Tongue (tissue), 2 donors: Measurements from ENCODE around the gene YIPF5. TPM values are rescaled to one million over a fixed set of nuclear protein-coding genes. Genes with fewer than 3 reads are reported as not detected.

ENCODE experiments used
- DNase-seq: peaks from one replicate; pipeline ENCODE4 v3.0.0-alpha.2; 2015
- total RNA-seq: library from RNA; depleted of rRNA; stranded (reverse); fragments of >200 nt; gene quantifications from one replicate; pipeline ENCODE4 v1.2.3, GENCODE V29; 2014

Gene YIPF5
- 59.2 TPM for total RNA-seq

- DNase-seq, result peak; percentile 98
Measured at GRCh38 chr5:144170276-144171024, at the start of gene YIPF5, which contains the start of gene KCTD16. Gene YIPF5 (minus strand): TSS chr5:144170659. CDS start chr5:144169955, 704 bp downstream. Gene KCTD16 (plus strand): TSS chr5:144170873.

DNA sequence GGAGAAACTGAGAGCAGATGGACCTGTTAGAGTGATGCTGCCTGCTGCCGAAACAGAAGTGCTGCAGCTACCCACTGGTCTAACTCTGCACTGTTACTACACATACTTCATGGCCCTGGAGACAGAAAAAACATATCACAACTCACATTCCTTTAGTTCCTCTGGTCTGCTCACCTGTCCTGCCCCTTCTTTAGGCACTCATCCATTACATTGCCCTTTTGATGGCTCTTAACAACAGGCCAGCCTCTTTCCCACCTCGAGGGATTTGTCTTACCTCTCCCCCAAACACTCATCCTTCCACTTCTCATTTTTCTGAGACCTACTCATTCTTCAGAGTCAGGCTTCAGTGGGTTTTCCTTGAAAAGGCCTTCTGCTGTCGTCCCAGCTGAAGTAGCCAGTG, 49.4 kb upstream of the YIPF5 start:
- no peak for DNase-seq

- DNase-seq, result no peak
Measured at GRCh38 chr5:144210655-144211054, 40.2 kb upstream of the YIPF5 start.

- DNase-seq, result no peak
Measured at GRCh38 chr5:144209361-144209760, 38.9 kb upstream of the YIPF5 start.

GRCh38 chr5:144207875-144208444, 37.5 kb upstream of the YIPF5 start:
- no peak for DNase-seq

DNA sequence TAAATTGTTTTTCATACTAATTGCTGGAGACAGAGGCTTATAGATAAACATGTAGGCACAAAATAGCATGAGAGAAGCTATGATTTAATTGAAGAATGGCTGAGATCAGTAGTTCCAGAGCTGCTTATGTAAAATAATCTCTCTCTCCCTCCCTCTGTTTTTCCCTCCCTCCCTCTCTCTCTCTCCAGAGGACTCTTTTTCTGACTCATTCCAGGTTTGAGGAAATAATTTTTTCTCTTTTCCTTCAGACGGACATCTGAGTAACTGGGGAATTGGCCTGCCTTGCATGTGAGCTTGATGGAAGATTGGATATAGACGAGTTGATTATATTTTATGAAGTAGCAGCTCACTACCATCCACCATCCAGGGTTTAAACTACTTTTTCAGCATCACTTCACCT, 35.7 kb upstream of the YIPF5 start:
- no peak for DNase-seq

GRCh38 chr5:144205141-144205551, 34.7 kb upstream of the YIPF5 start:
- peak; percentile 38 for DNase-seq

DNA sequence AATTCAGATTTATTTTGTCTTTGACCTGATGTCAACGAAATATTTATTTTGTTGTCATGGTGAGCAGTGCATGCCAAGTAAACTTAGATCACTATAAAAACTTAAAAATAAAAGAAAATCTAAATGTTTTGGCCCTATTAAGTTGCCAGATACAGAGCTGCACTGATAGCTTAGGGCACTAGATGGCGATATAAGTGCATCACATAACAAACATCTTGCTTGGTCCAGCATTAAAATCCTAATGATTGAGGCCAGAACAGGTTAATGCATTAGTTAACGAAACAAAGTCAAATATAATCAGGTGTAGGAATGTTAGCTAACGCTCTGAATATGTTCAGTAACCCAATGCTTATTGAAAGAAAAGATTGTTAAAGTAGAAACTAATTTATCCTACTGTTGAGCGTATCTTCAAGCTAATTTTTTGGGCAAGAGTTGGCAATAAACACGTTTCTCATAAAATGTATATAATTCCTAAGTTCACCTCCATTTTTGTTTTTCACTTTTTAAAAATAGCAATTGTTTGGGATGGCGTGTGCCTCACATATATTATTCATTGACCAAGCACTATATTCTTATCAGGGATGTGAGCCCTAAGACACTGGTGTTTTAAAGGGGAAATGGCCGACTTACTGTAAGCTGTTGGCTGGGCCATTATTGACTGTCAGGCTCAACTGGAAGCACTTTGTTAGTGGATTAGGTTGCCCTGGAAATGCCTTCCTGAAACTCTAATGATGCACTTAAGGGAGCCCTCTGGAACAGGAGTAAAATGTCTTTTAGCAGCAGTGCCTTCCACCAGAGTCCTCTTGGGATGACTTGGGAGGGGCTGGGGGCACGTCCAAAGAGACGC, 33.5 kb upstream of the YIPF5 start:
- peak; percentile 82 for DNase-seq

DNA sequence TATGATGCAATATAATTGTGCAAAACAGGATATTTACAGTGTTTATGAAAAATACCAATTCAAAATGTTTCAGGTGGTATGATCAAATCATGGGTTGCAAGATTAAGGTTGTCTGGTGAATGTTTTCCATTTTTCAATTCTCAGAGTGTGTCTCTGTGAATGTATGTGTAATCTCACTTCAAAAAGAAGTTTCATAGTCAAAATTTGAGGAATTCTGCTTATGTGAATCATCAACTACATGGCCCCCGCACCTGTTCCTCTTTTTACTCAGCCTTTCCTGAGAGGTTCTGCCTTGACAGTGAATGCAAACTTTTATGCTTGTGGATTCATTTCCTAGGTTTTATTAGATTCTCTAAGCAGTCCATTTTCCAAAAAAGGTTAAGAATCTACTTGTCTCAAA, 32.3 kb upstream of the YIPF5 start:
- no peak for DNase-seq

GRCh38 chr5:144202072-144202471, 31.6 kb upstream of the YIPF5 start:
- DNase-seq, result peak; percentile 11

- DNase-seq, result no peak
Measured at GRCh38 chr5:144201588-144201987, 31.1 kb upstream of the YIPF5 start.

GRCh38 chr5:144198386-144198785, 27.9 kb upstream of the YIPF5 start:
- peak; percentile 17 for DNase-seq

- DNase-seq, result no peak
Measured at GRCh38 chr5:144196612-144197011, 26.2 kb upstream of the YIPF5 start.

- no peak for DNase-seq
Measured at GRCh38 chr5:144195448-144195847, 25.0 kb upstream of the YIPF5 start.

DNA sequence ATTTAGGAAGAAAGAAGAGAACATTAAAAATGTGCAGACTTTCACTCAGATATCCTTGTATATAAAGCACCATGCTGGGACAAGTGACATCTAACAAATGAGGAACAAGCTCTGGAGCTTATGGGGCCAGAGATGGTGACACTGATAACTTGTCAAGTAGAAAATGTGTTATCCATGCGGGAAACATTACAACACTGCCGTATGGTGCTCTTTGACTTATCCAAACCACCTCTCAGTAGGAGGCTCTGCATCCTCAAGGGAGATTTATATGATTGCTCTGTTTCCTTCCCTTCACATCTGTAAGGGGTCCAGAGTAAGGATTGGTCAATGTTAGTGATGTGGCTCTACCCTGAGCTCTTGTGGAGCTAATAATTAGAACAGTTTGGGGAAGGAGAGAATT, 23.7 kb upstream of the YIPF5 start:
- DNase-seq, result no peak

- DNase-seq, result no peak
Measured at GRCh38 chr5:144192661-144193060, 22.2 kb upstream of the YIPF5 start.

GRCh38 chr5:144191998-144192397, 21.5 kb upstream of the YIPF5 start:
- peak; percentile 37 for DNase-seq

DNA sequence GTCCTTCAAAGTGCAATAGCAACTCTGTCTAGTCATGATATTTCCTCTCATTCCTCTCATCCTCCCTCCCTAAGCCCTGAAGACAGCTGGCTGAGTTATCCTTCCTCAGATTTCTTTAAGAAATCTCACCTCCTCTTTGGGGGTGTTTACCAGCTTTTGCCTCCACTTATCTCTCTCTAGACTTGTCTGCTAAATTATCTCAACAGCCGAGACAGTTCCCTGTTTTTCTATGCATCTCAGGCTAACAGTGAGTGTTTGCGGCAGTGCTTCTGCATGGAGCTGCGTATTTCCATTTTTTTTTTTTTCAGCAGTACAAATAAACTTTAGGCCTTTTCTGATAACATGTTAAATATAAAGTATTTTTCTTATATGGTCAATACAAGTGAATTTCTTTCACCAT, 21.1 kb upstream of the YIPF5 start:
- no peak for DNase-seq

DNA sequence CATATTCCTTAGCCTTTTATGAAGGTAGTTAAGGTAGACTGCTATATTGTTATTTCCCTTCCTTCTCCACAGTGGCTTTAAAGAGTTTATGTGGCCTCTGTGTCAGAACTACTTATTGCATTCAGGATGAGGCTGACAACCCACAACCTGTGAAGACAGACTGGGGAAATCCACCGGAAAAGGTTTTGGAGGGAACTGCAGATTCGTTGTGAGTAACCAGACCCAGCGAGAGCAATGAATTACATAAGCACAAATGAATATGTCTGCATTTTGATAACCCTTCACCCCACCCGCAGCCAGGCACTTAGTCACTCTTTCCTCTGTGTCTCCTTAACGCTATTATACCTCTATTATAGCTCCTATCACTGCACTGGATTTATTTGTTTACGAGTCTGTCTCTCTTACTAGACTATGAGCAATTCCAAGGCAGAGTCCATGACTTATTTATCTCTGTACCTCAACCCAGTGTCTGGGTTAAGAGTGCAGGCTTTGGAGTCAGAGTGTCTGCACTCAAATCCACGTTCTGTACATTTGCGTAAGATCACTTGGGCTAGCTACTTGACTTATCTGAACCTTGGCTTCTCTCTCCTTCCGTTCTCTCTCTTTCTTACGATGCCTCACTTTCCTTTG, 19.5 kb upstream of the YIPF5 start:
- DNase-seq, result no peak

DNA sequence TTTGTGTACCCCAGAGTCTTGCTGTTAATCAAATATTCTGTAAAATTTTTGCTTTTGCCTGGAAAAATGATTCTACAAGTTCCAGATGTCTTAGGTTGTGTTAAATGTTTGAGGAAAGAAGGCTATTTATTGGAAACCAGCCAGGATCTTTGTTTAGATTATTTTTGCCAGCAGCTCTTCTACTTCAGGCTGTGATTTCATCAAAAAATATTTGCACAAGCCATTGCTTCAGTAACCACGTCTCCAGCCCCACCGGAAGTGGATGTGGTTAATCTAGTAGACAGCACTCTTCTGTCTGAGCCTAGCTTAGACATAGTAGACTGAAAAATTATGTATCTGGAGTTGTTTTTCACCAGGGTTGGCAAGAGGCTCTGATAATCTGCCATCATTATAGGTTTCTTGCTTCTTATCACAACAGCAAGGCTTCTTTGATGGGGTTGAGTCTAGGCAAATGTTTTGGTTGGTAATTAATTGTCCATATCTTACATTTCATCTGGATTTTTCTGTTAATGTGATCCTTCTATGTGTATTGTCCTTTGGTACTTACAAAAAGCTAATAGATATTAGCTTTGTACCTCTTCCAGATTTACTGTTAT, 17.3 kb upstream of the YIPF5 start:
- peak; percentile 68 for DNase-seq

- peak; percentile 62 for DNase-seq
Measured at GRCh38 chr5:144183254-144183889, 12.9 kb upstream of the YIPF5 start.

GRCh38 chr5:144179226-144179625, 8.8 kb upstream of the YIPF5 start:
- no peak for DNase-seq
